Midbrain (tissue), 1 donor: Measurements from ENCODE around the gene SLC66A3.

ENCODE experiments used
- DNase-seq: peaks from one replicate; lab custom pipeline; 2025; lab: John Stamatoyannopoulos, UW

The SLC66A3 gene

GRCh38 chr2:11140492-11140891 lies 14.8 kb upstream of the SLC66A3 start:
- no peak for DNase-seq

DNA sequence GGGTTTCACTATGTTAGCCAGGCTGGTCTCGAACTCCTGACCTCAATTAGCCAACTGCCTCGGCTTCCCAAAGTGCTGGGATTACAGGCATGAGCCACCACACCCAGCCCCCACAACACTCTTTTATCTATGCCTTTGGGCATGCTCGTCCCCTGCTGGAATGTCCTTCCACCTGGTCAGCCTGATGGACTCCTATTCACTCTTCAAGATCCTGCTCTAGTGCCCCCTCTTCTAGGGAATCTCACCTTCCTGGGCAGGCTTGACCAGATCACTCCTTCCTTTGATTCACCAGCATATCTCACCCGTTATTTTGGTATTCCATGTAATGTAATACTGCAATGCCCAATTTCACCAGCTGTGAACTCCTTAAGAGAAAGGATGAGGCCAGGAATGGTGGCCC lies 13.9 kb upstream of the SLC66A3 start:
- DNase-seq = no peak

DNA sequence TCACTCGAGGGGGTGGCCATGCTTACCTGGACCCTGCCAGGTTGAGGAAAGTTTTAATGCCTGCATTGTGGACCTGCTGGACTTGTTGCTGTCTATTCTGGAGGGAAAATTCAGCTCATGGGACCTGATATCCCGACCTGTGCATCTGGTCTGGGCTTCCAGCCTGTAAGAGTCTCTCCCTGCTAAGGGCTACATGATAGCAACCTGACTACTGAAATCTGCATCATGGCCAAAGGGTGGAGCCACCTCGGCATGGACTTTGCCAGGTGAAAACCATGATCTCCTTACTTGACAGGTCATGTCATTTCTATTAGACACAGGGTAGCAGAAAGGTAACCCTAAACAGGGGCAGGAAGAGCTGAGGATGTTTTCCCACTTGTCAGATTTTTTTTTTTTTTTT lies 12.9 kb upstream of the SLC66A3 start:
- DNase-seq = no peak

DNA sequence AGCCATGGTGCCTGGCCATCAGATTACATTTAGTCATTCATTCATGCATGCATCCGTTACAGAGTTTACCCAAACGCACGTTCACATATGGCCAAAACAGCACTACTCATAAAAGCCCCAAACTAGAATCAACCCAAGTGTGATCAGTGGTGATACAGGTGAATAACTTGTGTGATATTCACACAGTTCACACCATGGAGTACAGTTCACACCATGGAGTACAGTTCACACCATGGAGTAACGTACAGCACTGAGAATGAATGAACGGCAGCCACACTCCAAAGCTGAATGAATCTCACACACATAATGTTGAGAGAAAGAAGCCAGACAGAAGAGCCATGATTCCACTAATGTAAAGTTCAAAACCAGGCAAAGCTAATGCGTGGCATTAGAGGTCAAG lies 12.3 kb upstream of the SLC66A3 start:
- no peak for DNase-seq

GRCh38 chr2:11144077-11144737 lies 11.1 kb upstream of the SLC66A3 start:
- DNase-seq = no peak

GRCh38 chr2:11144738-11145079 lies 10.6 kb upstream of the SLC66A3 start:
- DNase-seq = no peak

DNA sequence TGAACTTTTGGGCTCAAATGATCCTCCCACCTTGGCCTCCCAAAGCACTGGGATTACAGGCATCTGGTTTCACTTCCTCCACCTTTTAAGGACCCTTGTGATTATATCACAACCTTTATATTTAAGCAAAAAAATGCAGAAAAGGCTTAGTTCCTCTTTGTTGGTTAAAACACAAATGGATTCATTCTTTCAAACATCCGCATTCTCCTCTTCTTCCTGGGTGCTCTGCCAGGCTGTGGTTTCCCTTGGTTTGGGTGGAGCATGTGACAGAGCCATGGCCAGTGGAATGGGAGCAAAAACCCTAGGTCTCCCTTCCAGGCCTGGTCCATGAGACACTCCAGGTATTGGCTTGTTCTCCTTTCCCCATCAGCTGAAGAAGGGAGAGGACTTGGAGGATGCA lies 9.9 kb upstream of the SLC66A3 start:
- no peak for DNase-seq

- no peak for DNase-seq
Observed at GRCh38 chr2:11146076-11146475, 9.2 kb upstream of the SLC66A3 start.

- DNase-seq = no peak
Observed at GRCh38 chr2:11147263-11147662, 8.0 kb upstream of the SLC66A3 start.

- no peak for DNase-seq
Observed at GRCh38 chr2:11152591-11152990, 2.7 kb upstream of the SLC66A3 start.

GRCh38 chr2:11154016-11154922 lies 998 bp upstream of the SLC66A3 start:
- DNase-seq = no peak

GRCh38 chr2:11154923-11155380 lies 315 bp upstream of the SLC66A3 start:
- peak; percentile 91 for DNase-seq

DNA sequence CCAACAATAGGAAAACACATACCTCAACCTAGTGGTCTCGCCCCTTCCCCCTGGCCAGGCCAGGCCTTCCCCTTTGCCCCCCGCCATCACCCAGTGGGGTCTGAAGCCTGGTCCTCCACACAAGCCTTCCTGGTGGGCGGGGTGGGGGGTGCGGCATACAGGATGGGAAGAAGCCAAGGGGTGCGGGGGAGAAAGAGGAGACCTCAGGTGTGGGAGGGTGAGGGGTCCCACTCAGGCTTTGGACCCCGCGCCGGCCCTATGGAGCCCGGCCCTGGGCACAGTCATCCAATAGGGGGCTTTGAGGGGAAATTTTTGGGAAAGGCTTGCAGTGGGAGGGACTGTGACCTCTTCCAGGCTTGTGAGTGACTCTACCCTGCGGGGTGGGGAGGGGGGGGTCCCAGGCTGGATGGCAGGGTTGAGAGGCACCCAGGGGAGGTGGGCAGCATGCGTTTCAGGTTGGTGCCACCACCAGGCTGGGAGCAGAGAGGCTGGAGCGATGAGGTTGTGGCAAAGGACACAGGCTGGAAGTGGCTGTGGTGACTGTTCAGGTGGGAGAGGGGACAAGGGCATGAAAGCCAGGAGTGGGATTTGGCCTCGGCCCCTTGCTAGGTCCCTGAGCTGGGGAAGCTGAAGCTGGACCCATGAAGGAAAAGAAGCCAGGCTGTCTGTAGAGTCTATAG lies 1.3 kb downstream of the SLC66A3 start:
- DNase-seq = no peak

GRCh38 chr2:11157296-11157695 lies 2.0 kb downstream of the SLC66A3 start:
- DNase-seq = no peak

GRCh38 chr2:11157731-11158130 lies 2.5 kb downstream of the SLC66A3 start:
- no peak for DNase-seq

DNA sequence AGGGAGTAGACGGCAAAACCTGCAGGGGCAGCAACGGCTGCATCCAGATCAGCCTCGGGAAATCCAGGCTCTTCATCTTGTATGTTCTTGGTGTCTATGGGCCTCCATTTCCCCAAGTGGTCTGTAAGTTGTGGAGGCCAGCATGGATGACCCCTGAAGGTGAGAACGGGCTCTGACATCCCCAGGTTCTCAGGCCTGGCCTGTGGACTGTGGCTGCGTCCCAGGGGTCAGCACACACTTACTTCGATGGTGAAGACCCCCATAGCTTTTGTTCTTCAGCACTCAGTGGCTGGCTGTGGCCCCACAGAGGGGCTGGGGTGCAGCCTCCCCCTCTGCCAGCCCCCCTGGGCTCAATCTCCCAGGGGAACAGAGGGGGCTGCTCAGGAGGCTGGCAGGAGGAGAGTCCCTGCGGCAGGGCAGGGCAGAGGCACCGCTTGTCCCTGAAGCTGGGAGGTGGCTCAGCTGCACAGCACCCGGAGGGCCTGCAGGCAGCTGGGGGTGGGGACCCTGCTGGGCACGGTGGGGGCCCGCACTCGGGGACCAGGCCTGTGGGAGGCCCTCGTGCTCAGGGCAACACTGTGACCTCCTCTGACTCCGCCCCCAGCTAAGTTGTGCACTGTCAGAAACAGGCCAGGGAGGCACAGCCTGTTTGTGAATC lies 3.8 kb downstream of the SLC66A3 start:
- no peak for DNase-seq

- DNase-seq = no peak
Observed at GRCh38 chr2:11159574-11160170, 4.4 kb downstream of the SLC66A3 start.

GRCh38 chr2:11160256-11160655 lies 5.0 kb downstream of the SLC66A3 start:
- DNase-seq = no peak

- no peak for DNase-seq
Observed at GRCh38 chr2:11160731-11161455, 5.6 kb downstream of the SLC66A3 start.

DNA sequence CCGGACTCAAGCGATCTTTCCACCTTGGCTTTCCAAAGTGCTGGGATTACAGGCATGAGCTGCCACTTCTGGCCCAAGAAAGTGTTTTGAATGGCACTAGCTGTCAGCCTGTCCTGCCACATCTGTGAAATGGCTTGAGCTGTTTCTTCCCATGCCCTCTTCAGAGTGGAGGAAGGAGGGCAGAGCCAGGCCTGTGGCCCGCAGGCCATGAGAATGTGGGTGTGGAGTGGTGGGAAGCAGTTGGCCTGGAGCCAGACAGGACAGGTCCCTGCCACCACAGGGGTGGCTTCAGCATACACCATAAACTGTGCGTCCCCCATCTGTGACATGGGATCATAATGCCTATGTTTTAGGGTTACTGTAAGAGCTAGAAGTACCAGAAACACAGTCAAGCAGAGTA lies 6.5 kb downstream of the SLC66A3 start:
- no peak for DNase-seq
